ENCODE data around the gene TXN. TPM values are rescaled to one million over a fixed set of nuclear protein-coding genes. Genes with fewer than 3 reads are reported as not detected.

The TXN gene
- total and polyA plus RNA-seq, 2 of the 4 experiments (the other 2 are of a cell fraction): 277 to 578 TPM

- Histone ChIP-seq H3K9me1 (ENCODE audit: insufficient read depth, low read length) (peaks cover 16% of the 10 kb centered on the region), H2BK5ac (ENCODE audit: low read depth, low read length, poor library complexity, severe bottlenecking) (no peak overlapping the region), H3K4me3 (ENCODE audit: insufficient read depth, low read depth, low read length) (no peak overlapping the region), H4K91ac (ENCODE audit: insufficient read depth, low read depth, low read length) (no peak overlapping the region), H2AK5ac (ENCODE audit: low read depth, low read length) (no peak overlapping the region), H4K5ac (ENCODE audit: low read depth, low read length) (no peak overlapping the region), H3K9ac (ENCODE audit: low read depth, low read length) (no peak overlapping the region), H2BK120ac (ENCODE audit: low read depth, low read length) (no peak overlapping the region), H3K4ac (ENCODE audit: low read depth, low read length) (no peak overlapping the region), H2BK15ac (ENCODE audit: low read depth, low read length) (no peak overlapping the region), H3K9me3 (ENCODE audit: control insufficient read depth, insufficient read depth, low read length) (no peaks in the 10 kb centered on the region), H3K27ac (ENCODE audit: insufficient read depth, low read length) (no peak overlapping the region), H3K23ac (ENCODE audit: low read depth, low read length) (no peak overlapping the region), H3K79me1 (ENCODE audit: low read depth in 1 of 2, low read length in 2 of 2) (peaks cover 30 to 66% of the 10 kb centered on the region in 2 experiments), H2AFZ (replicated peaks; ENCODE audit: low read length, poor library complexity) (no peak overlapping the region), H2AK9ac (replicated peaks; ENCODE audit: low read depth, low read length, poor library complexity) (no peak overlapping the region), H3K18ac (ENCODE audit: low read depth, low read length) (no peak overlapping the region), H3K14ac (replicated peaks; ENCODE audit: low read depth, low read length) (no peak overlapping the region), H4K8ac (ENCODE audit: low read depth in 2 of 2, low read length in 2 of 2) (no peak overlapping the region), H3K4me1 (ENCODE audit: control insufficient read depth, insufficient read depth, low read length) (no peaks in the 10 kb centered on the region; the same call in 1 of the 2 replicates), H3K36me3 (ENCODE audit: control insufficient read depth, insufficient read depth, low read length) (peaks cover 34% of the 10 kb centered on the region), H3K27me3 (ENCODE audit: control insufficient read depth, insufficient read depth, low read length) (no peaks in the 10 kb centered on the region), H2BK20ac (ENCODE audit: low read depth, low read length) (no peak overlapping the region), H3K56ac (ENCODE audit: extremely low read depth, insufficient read depth, low read length) (no peak overlapping the region), H4K20me1 (ENCODE audit: insufficient read depth, low read length) (peaks cover 65% of the 10 kb centered on the region), H3K4me2 (ENCODE audit: low read depth, low read length) (no peak overlapping the region)
- BruUV-seq (replicated peaks): no TSS peak
- POLR2A ChIA-PET (ENCODE audit: unreplicated experiment): no interaction called here
- in situ Hi-C loops (cut with MboI; ENCODE audit: low sequenced_read_pairs) (no loop called here), dilution Hi-C loops (cut with HindIII; ENCODE audit: low sequenced_read_pairs, unreplicated experiment) (no loop called here), intact Hi-C loops (cut with micrococcal nuclease) (no loop called here)
- WGBS, 2 experiments (ENCODE audit: extremely low coverage in 2 of 2, insufficient read length in 1 of 2): 100% methylated on average over 2 of the region's 2 CpGs; no CpG with 5 or more reads in 1 of the 2 experiments
- CTCF ChIA-PET: no interaction called here
- no peak for TF ChIP-seq MAZ (IDR thresholded peaks at IDR 0.05; ENCODE audit: borderline replicate concordance, low read depth, low read length)
- TF ChIP-seq MAFK (IDR thresholded peaks at IDR 0.05; ENCODE audit: low read depth, low read length): no peak
- TF ChIP-seq USF2 (IDR thresholded peaks at IDR 0.05; ENCODE audit: low read depth, low read length): no peak
- no peak for TF ChIP-seq RFX5 (IDR thresholded peaks at IDR 0.05; ENCODE audit: low read depth, low read length)
- TF ChIP-seq SMC3 (IDR thresholded peaks at IDR 0.05; ENCODE audit: low read depth, low read length): no peak
- TF ChIP-seq CHD1 (IDR thresholded peaks at IDR 0.05; ENCODE audit: low read depth, low read length): no peak
- TF ChIP-seq CEBPB (IDR thresholded peaks at IDR 0.05; ENCODE audit: low read depth, low read length): no peak
- no peak for TF ChIP-seq RCOR1 (IDR thresholded peaks at IDR 0.05; ENCODE audit: insufficient replicate concordance, low read length)
- no peak for TF ChIP-seq FOS (IDR thresholded peaks at IDR 0.05; ENCODE audit: low read depth, low read length)
- TF ChIP-seq NFE2L2 (IDR thresholded peaks at IDR 0.05; ENCODE audit: low read depth, low read length): no peak
- TF ChIP-seq CTCF (conservative IDR thresholded peaks at IDR 0.05; ENCODE audit: low read depth, low read length): no peak
- TF ChIP-seq BHLHE40 (IDR thresholded peaks at IDR 0.05; ENCODE audit: low read depth, low read length): no peak
- no peak for TF ChIP-seq RAD21 (IDR thresholded peaks at IDR 0.05; ENCODE audit: low read length)
- no peak for TF ChIP-seq MXI1 (IDR thresholded peaks at IDR 0.05; ENCODE audit: borderline replicate concordance, low read depth, low read length)
- TF ChIP-seq POLR2A (IDR thresholded peaks at IDR 0.05; ENCODE audit: low read depth, low read length): no peak
- no peak for ATAC-seq (ENCODE audit: low read depth)
- DNase-seq: no peak
These were observed 7.9 kb downstream of the TXN start for GRCh38 chr9:110248361-110248760.

All from IMR-90 (cell line).